OCI-M2 (cell line): ENCODE measurements around the gene PGPEP1.
"Not testable (repeated sequence)": the region's sequence is repeated elsewhere in the genome, so short reads cannot be mapped to it uniquely, and the experiment has no call there.

Experiments used
- DNase-seq: peaks from one replicate; lab custom pipeline; 2025; ENCODE audit not compliant: unreplicated experiment; lab: John Stamatoyannopoulos, UW

PGPEP1 gene

DNA sequence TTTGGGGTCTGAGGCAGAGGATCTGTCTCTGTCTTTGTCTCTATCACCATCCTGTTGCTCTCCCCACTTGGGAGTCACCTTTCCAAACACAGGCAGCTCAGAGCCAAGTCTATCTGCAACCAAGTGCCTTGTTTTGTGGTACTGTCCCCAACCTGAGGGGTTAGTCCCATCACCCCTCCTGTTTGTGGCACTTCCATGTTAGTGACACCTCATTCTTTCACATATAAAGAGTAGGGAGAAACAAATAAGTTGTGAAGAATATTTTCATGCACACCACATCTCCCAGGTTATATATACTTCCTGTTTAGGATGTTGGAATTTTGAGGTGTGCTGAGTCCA lies 49.3 kb downstream of the PGPEP1 start:
- no peak for DNase-seq

DNA sequence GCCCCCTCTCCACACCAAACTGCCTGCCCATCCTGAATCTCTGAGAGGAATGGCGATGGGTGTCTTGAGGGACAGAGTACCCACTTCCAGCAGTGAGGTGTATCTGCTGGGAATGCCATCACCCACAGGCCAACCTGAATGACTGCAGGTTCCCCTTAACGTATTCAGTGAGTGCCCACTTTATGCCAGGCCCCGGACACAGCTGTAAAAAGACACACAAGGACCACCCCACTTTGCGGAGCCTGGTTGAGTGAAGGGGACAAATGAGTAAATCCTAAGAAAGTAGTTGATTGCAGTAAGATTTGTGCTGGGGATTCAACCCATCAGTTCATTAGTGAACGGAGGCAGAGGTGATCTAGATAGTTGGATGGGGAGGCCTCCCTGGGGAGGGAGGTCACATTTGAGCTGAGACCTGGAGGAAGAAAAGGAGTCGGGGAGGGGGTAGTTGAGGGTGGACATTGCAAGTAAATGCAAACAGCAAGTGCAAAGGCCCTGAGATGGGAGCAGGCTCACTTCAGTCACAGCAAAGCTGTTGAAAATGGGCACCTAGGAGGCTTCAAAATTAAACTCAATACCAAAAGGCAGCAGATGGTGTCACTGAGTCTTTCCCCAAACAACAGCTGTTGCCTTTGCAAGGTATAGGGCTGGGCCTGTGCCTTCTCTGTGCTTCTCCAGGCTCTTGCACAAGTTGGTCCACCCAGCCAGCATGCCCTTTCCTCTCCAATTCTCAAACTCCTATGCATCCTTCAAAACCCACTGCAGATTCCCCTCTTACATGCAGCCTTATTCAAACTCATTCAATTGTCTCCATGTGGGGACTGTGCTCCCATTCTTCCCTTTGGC lies 49.9 kb downstream of the PGPEP1 start:
- no peak for DNase-seq

DNA sequence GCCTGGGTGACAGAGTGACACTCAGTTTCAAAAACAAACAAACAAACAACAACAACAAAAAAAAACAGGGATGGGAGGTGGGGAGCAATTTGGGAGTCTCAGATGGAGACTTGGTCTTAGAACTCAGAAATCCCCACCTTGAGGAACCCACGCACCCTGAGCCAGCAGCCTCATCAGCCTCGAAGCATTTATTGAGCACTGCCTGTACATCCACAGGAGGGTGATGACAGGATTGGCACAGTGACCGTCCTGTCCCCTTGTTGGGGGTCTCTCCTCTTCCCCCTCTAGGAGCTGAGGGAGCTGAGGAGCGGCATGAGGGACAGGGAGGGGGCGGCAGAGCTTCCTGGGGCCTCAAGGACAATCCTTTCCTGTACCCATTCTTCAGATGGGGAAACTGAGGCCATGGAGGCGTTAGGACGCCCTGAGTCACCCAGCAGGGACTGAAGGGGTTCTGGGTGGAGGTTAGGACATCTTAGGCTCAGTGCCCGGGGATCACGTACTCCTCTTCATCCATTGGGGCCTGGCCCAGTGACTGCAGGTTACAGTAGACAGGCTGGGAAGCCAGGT lies 51.2 kb downstream of the PGPEP1 start:
- DNase-seq: no peak

DNA sequence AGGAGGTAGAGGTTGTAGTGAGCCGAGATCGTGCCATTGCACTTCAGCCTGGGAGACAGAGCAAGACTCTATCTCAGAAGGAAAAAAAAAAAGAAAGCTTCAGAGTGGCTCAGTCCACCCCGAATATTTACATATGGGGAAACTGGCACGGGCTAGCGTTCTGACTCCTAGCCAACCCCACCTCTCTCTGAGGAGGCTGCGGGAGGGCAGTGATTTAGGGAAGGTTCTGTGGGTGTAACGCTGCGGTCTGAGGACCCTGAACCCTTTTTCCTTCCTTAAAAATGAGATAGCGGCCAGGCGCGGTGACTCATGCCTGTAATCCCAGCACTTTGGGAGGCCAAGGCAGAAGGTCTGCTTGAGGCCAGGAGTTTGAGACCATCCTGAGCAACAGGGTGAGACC lies 52.0 kb downstream of the PGPEP1 start:
- no peak for DNase-seq

DNA sequence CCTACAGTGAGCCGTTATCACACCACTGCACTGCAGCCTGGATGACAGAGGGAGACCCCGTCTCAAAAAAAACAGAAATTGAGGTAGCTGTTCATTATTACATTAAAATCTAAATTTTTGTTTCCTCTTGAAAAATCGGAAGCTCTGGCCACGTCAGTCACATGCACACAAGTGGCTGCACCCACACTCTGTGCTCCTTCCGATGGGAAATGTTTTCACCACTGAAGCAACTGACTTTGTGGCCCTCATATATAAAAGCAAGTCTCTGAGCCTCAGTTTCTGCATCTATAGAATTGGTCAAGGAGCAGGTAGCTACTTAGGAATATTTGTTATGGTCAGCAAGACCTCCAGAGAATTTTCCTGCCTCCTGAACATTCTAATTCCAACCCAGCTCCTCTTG lies 52.5 kb downstream of the PGPEP1 start:
- DNase-seq: no peak

DNA sequence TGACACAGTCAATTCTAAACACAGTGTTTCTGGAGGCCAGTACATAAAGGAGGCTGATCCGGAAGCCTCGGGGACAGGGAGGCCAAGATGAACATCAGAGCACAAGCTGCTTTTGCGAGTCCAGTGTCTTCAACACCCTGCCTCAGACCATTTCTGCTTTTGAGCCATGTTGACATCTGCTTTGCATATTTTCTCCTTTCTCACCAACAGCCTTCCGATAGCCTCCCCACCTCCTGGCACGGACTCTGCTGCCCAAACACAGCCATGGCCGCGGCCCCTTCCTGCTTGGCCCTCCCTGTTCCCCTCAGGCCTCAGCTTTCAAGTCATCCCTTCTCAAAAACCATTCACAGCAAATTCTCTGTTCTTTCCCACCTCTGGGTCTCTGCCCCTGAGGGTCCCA lies 53.4 kb downstream of the PGPEP1 start:
- DNase-seq: no peak

DNA sequence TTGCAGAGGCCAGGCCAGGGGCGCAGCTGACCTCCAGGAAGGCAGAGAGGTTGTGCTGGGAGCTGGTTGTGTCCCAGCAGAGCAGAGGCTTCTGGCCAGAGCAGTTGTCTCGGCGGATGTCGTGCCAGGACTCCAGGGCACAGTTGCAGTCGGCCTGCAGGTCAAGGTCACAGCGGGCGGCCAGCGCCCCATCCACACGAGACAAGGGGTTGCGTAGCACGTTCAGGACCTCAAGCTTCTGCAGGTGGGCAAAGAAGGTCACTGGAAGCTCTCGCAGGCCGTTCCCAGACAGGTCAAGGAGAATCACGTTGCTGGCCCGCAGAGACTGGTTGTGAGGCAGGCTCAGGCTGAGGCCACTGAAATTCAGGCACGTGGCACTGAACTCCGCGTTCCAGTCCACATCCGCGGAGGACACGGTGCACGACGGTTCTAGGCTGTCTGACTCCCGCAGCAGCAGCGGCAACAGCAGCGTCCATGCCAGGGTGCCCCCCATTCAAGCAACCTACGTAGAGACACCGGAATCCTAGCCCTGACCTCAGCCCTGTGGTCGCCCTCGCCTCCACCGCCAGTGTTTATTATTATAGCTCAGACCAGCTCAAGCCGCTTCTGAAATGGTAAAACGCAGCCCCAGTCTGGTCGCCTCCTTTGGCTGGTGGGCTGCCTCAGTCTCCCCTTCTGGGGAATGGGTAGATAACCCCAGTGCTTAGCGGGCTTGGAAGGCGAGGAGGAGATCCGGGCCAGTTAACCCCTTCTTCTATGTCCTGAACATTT lies 56.3 kb downstream of the PGPEP1 start:
- DNase-seq: no peak

DNA sequence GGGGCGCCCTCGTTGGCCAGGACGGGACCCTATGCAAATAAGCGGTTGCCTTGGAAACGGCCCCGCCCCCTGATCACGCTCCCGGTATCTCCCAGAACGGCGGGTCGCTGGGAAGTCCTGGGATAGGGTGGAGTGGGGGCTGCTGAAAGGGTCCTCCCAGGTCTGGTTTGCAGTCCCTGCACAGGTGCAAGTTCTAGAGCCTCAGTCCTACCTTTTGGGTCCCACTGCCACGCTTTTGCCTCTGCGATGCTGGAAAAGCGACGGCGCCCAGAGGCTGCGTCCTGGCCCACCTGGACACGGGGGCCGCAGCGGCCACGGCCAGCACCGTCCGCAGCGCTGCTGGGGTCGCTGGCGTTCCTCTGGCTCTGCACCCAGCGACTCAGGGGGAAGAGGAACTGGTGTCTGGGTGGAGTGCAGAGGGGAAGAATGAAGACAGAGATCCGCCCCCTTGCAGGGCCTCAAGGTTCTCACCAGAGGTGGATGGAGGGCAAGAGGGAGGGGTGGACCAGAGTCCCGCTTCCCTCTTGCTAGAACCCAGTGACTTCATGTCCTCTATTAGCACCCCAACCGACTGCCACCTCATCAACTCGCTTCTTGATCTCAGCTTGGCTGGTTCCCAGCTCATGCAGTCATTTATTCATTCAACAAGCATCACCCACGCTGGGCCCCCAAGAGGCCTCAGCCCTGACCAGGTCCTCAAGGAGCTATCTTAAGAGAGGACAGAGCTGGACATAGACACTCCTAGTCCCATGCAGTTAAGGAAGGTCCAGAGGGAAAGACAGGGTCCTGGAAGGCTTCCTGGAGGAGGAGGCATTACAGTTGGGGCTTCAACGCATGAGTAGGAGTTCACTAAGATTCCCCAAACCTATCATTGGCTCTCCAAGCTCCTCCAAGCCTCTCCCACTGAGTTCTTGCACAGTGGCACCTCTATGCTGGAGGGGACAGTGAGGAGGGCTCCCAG lies 57.1 kb downstream of the PGPEP1 start, which contains the start of gene LRRC25:
Gene LRRC25 (minus strand): TSS at position 381 of the 961 bp plus-strand sequence. CDS start 659 bp downstream, outside the sequence.
- DNase-seq: no peak

DNA sequence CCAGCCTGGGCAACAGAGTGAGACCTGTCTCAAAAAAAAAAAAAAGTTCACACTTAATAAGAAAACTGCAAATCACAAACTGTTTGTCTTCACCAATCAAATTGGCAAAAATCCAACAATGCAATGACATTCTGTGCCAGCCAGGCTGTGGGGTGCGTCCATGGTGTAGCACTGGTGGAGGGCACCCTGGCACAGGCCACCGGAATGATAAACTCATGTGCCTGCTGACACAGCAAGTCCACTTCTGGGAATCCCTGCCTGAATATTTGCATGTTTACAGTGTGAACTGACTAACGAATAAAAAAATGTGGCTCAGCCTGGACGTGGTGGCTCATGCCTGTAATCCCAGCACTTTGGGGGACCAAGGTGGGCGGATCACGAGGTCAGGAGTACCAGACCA lies 58.6 kb downstream of the PGPEP1 start:
- no peak for DNase-seq

DNA sequence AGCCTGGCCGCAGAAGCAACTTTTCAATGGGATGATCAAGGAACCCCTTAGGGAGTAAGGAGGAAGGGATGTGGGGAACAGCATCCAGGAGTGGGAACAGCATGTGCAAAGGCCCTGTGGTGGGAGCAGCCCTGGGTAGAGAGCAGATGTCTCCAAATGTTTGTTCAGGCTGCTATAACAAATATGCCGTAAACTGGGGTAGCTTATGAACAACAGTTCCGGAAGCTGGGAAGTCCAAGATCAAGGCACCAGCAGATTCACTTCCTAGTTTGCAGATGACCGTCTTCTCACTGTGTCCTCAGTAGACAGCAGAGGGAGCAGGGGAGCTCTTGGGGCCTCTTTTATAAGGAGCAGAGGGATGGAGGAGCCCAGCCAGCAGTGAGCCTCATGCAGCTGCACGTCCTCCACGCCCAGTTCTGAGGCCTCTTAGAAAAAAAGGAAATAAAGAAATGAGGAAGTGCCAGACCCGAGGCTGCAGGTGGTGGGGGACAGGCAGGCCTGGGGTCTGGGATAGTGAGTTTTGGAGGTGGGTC lies 61.2 kb downstream of the PGPEP1 start:
- peak; percentile 71 for DNase-seq

DNA sequence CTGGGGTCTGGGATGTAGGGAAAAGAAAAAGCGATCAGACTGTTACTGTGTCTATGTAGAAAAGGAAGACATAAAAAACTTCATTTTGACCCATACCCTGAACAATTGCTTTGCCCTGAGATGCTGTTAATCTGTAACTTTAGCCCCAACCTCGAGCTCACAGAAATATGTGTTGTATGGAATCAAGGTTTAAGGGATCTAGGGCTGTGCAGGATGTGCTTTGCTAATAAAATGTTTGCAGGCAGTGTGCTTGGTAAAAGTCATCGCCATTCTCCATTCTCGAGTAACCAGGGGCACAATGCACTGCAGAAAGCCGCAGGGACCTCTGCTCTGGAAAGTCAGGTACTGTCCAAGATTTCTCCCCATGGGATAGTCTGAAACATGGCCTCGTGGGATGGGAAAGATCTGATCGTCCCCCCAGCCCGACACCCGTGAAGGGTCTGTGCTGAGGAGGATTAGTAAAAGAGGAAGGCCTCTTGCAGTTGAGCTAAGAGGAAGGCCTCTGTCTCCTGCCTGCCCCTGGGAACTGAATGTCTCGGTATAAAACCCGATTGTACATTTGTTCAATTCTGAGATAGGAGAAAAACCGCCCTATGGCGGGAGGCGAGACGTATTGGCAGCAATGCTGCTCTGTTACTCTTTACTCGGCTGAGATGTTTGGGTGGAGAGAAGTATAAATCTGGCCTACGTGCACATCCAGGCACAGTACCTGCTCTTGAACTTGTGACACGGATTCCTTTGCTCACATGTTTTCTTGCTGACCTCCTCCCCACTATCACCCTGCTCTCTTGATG lies 62.3 kb downstream of the PGPEP1 start:
- not testable (repeated sequence) for DNase-seq

DNA sequence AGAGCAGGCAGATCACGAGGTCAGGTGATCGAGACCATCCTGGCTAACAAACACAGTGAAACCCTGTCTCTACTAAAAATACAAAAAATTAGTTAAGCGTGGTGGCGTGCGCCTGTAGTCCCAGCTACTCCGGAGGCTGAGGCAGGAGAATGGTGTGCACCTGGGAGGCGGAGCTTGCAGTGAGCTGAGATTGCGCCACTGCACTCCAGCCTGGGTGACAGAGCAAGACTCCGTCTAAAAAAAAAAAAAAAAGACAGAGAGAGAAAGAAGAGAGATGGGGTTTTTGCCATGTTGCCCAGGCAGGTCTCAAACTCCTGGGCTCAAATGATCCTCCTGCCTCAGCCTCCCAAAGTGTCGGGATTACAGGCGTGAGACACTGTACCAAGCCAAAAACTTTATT lies 65.4 kb downstream of the PGPEP1 start:
- not testable (repeated sequence) for DNase-seq

DNA sequence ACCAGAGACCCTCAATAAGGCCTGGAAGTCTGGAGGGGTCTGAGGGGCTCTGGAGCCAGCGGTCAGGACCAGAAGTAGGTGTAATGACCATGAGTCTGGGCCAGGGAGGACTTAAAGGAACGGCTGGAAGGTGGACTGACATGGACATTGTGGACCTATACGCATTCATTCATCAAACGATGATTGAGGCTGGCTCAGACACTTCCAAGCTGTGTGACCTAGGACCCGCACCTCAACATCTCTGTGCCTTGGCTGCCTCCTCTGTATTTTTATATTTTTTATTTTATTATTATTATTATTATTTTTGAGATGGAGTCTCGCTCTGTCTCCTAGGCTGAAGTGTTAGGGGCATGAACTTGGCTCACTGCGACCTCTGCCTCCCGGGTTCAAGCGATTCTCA lies 66.4 kb downstream of the PGPEP1 start:
- DNase-seq: no peak

DNA sequence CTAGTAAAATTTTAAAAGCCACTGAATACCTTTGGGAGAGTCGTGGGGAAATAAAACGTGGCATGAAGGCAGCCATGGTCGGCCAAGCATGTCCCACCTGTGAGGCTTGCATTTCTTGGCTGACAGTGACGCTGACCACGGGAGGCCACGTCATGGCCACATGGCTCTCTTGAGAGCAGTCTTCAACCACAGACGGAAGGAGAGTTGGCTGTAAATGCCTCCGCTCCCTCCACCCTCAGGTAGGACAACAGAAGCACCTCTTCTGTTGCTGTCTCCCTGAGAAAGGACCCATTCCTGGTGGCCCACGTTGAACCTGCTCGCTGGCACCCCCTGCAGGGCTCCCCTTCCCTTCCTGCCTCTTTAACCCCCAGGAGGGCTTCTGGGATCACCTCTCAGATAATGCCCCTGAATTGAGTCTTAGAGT lies 67.7 kb downstream of the PGPEP1 start:
- DNase-seq: no peak

DNA sequence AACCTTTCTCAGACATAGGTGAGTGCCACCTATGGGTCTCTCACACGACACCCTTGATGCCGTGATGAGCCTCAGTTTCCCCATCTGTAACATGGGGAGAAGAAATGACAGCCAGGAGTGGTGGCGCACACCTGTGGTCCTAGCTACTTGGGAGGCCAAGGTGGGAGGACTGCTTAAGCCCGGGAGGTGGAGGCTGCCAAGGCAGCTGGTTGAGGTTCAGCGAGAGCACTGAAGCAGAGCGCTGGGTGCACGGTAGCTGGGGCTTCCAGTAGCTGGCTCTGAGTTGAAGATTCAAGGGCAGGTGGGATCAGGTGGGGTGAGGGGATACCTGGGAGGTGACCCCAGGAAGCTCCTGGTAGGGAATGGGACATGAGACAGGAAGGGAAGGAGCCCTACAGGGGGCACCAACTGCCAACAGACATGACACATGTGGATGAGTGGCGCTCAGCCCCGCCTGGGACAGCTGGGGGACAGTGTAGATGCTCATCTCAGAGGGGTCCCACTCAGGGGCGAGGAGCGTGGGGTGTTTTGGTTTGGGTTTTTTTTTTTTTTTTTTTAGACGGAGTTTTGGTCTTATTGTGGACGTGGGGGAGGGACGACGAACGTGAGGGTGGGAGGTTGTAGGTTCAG lies 72.3 kb downstream of the PGPEP1 start:
- no peak for DNase-seq

DNA sequence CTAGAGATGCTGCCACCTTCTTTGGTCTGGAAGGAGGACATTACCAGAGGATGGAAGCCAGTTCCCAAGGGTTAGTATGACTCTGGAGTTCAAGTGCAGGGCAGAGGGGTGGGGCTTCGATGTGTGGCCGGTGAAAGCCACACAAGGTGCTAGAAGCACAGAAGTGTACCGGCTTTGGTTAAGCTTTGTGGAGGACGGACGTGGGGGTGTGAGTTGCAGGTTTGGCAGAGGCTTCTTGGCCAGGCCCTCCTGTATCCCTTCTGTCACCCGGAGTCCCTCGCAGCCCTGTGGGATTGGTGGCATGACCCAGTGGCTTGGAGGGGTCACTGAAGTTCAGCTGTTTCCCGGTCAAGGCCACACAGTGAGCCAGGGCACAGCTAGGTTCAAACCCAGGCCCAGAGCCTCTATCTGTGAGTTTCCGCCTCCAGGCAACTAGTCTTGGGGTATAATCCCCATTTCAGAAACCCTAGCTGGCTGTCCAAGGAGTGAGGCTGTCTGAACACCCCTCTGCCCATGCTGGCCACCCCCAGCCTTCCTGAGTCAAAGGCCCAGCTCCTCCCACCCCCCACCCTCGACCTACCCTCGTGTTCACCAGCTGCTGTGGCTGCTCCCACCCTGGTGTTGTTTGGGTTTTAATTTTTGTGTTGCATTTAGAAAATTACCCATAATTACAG lies 74.2 kb downstream of the PGPEP1 start:
- no peak for DNase-seq

DNA sequence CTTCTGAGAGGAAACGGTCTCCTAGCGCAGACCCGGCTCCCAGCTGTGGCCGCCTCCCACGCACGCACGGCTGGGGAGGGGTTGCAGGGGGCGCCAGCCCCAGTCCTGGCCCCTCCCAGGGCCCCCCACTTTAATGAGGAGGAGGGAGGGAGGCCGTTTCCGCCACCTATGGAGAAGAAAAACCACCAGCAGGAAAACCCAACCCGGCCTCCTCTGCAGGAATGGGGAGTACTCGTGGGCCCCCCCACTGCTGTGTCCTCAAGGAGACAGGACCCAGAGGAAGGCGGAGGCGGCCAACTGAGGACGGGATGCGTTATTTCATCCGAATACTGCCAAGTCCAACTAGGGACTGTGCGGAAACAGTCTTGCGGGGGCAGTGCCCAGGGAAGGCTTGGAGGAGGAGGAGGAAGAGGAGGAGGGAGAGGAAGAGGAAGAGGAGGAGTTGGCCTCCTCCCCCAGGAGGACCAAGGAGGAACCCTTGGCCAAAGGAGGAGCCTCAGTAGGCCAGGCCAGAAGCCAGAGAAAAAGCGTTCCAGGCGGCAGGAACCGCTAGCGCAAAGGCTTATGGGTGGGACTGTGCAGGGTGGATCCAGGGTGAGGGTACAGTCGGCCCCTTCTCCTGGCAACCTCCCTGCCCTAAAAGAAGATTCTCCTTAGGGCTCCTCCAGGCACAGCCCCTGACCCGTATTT lies 74.9 kb downstream of the PGPEP1 start:
- no peak for DNase-seq

DNA sequence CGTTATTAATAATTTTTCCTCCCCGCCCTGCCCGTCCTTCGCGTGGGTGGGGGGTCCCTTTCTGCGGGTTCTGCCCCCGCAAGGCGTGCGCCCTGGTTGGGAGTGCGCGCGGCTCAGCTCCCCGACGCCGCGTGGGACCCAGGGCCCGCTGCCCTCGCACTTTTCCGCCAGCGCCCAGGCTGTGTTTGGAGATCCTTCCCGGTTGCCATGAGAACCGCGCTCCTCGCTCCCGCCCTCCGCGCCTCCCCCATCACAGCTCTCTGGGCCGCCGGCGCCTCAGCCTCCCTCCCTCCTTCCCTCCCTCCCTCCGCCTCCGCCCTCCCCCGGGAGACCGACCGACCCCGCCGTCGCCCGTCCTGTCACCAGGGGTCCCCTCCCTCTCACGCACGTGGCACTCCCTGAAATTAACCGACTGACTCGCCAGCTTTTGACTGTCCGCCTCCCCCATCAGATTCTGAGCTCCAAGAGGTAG lies 76.4 kb downstream of the PGPEP1 start:
- DNase-seq: no peak
